H9 (cell line): ENCODE measurements around the gene SLC16A4. TPM values are rescaled to one million over a fixed set of nuclear protein-coding genes. Genes with fewer than 3 reads are reported as not detected.

Experiments used
- DNase-seq: peaks from one replicate; pipeline ENCODE4 v3.0.0-alpha.2; 2017
- H2AFZ ChIP-seq: one replicate; pipeline ENCODE4 v1.6.1; 2013; ENCODE audit warnings: mild to moderate bottlenecking, low read length, control low read depth, moderate library complexity
- H2AK5ac ChIP-seq: 2 replicates; pipeline ENCODE4 v1.6.1; 2013; ENCODE audit warnings: low read length, control low read depth, mixed read lengths; ENCODE audit not compliant: insufficient read length
- H2BK120ac ChIP-seq: one replicate; pipeline ENCODE4 v1.6.1; 2013; ENCODE audit warnings: low read depth, mild to moderate bottlenecking, low read length, control low read depth, inconsistent platforms; ENCODE audit not compliant: poor library complexity, severe bottlenecking
- H2BK12ac ChIP-seq: 2 replicates; pipeline ENCODE4 v1.6.1; 2013; ENCODE audit warnings: low read length, control low read depth, mixed read lengths, low read depth; ENCODE audit not compliant: insufficient read length
- H2BK15ac ChIP-seq: 2 replicates; pipeline ENCODE4 v1.6.1; 2013; ENCODE audit warnings: low read depth, low read length, control low read depth
- H2BK20ac ChIP-seq: one replicate; pipeline ENCODE4 v1.6.1; 2013; ENCODE audit warnings: low read depth, mild to moderate bottlenecking, low read length, control low read depth, inconsistent platforms; ENCODE audit not compliant: poor library complexity, severe bottlenecking
- H2BK5ac ChIP-seq: 2 replicates; pipeline ENCODE4 v1.6.1; 2013; ENCODE audit warnings: low read length, control low read depth, mixed read lengths; ENCODE audit not compliant: insufficient read length
- H3K14ac ChIP-seq: 2 replicates; pipeline ENCODE4 v1.6.1; 2013; ENCODE audit warnings: low read length, control low read depth; ENCODE audit not compliant: insufficient read depth
- H3K18ac ChIP-seq: 2 replicates; pipeline ENCODE4 v1.6.1; 2013; ENCODE audit warnings: low read depth, mild to moderate bottlenecking, mixed read lengths, low read length, control low read depth; ENCODE audit not compliant: insufficient read length
- H3K23ac ChIP-seq: 2 replicates; pipeline ENCODE4 v1.6.1; 2013; ENCODE audit warnings: low read length, control low read depth, mixed read lengths, low read depth; ENCODE audit not compliant: insufficient read length
- H3K23me2 ChIP-seq: 2 replicates; pipeline ENCODE4 v1.6.1; 2013; ENCODE audit warnings: low read depth, mild to moderate bottlenecking, mixed read lengths, low read length, control low read depth; ENCODE audit not compliant: insufficient read length, poor library complexity, severe bottlenecking
- H3K27ac ChIP-seq: 2 replicates; pipeline ENCODE4 v1.5.1; 2013; ENCODE audit warnings: low read length, control low read depth, mixed read lengths, low read depth; ENCODE audit not compliant: insufficient read length
- H3K27me3 ChIP-seq: 2 replicates; pipeline ENCODE4 v1.6.1; 2013; ENCODE audit warnings: low read length, control low read depth, inconsistent platforms; ENCODE audit not compliant: insufficient read depth
- H3K4ac ChIP-seq: 2 replicates; pipeline ENCODE4 v1.6.1; 2013; ENCODE audit warnings: low read depth, mild to moderate bottlenecking, control low read depth, inconsistent platforms, low read length, moderate library complexity
- H3K4me1 ChIP-seq: 2 replicates; pipeline ENCODE4 v1.6.1; 2013; ENCODE audit warnings: low read length, control low read depth, inconsistent platforms; ENCODE audit not compliant: insufficient read depth
- H3K4me2 ChIP-seq: 2 replicates; pipeline ENCODE4 v1.6.1; 2013; ENCODE audit warnings: low read length, control low read depth, mixed read lengths; ENCODE audit not compliant: insufficient read length, insufficient read depth
- H3K56ac ChIP-seq: 2 replicates; pipeline ENCODE4 v1.6.1; 2013; ENCODE audit warnings: low read depth, mild to moderate bottlenecking, mixed read lengths, low read length, control low read depth; ENCODE audit not compliant: insufficient read length
- H3K79me1 ChIP-seq: 2 replicates; pipeline ENCODE4 v1.6.1; 2013; ENCODE audit warnings: low read depth, mild to moderate bottlenecking, moderate library complexity, low read length, control low read depth, inconsistent platforms; ENCODE audit not compliant: insufficient read depth, poor library complexity, severe bottlenecking
- H3K79me2 ChIP-seq: 2 replicates; pipeline ENCODE4 v1.6.1; 2013; ENCODE audit warnings: low read length, control low read depth, inconsistent platforms; ENCODE audit not compliant: insufficient read depth
- H3K9ac ChIP-seq: 2 replicates; pipeline ENCODE4 v1.6.1; 2013; ENCODE audit warnings: low read length, control low read depth, mixed read lengths; ENCODE audit not compliant: insufficient read length; ENCODE audit errors: extremely low read depth
- H3K9me3 ChIP-seq: one replicate; pipeline ENCODE4 v1.6.1; 2013; ENCODE audit warnings: low read depth, low read length, inconsistent platforms; ENCODE audit not compliant: control insufficient read depth
- H3T11ph ChIP-seq: one replicate; pipeline ENCODE4 v1.6.1; 2013; ENCODE audit warnings: mild to moderate bottlenecking, low read length, control low read depth, inconsistent platforms
- H4K20me1 ChIP-seq: one replicate; pipeline ENCODE4 v1.6.1; 2013; ENCODE audit not compliant: control insufficient read depth, insufficient read length, insufficient read depth
- H4K5ac ChIP-seq: 2 replicates; pipeline ENCODE4 v1.6.1; 2013; ENCODE audit warnings: low read depth, mild to moderate bottlenecking, mixed read lengths, low read length, control low read depth; ENCODE audit not compliant: insufficient read length
- H4K8ac ChIP-seq: replicated peaks from 2 replicates; pipeline ENCODE4 v1.6.1; 2013; ENCODE audit warnings: low read length, control low read depth, mixed read lengths, low read depth; ENCODE audit not compliant: insufficient read length
- H4K91ac ChIP-seq: 2 replicates; pipeline ENCODE4 v1.6.1; 2013; ENCODE audit warnings: low read depth, mild to moderate bottlenecking, moderate library complexity, mixed read lengths, low read length, control low read depth; ENCODE audit not compliant: insufficient read length
- H3K27ac Mint-ChIP-seq, 3 experiments: 2 replicates in 2 of 3; 3 replicates in 1 of 3; pipeline ENCODE4 v1.8.0; 2020 to 2021; ENCODE audit warnings: mixed read lengths in 3 of 3, mild to moderate bottlenecking in 1 of 3, moderate library complexity in 1 of 3
- H3K27me3 Mint-ChIP-seq: 2 replicates; pipeline ENCODE4 v1.8.0; 2021; ENCODE audit warnings: low read depth, mild to moderate bottlenecking, moderate library complexity, mixed read lengths
- H3K36me3 Mint-ChIP-seq, 3 experiments: 2 replicates in 2 of 3; 3 replicates in 1 of 3; pipeline ENCODE4 v1.8.0; 2020 to 2021; ENCODE audit warnings: low read depth in 3 of 3, mixed read lengths in 3 of 3; ENCODE audit not compliant: insufficient read depth in 1 of 3
- H3K4me1 Mint-ChIP-seq, 2 experiments: 2 replicates each; pipeline ENCODE4 v1.8.0; 2020; ENCODE audit warnings: mixed read lengths in 2 of 2
- H3K4me3 Mint-ChIP-seq, 2 experiments: 2 replicates in 1 of 2; 3 replicates in 1 of 2; pipeline ENCODE4 v1.8.0; 2020 to 2021; ENCODE audit warnings: mild to moderate bottlenecking in 2 of 2, mixed read lengths in 2 of 2, moderate library complexity in 1 of 2
- H3K9me3 Mint-ChIP-seq, 2 experiments: 2 replicates in 1 of 2; 3 replicates in 1 of 2; pipeline ENCODE4 v1.8.0; 2020; ENCODE audit warnings: mild to moderate bottlenecking in 2 of 2, mixed read lengths in 2 of 2, moderate library complexity in 1 of 2
- WGBS: extraction: QIAGEN DNeasy Blood & Tissue Kit; methylation state at CpG from one replicate; pipeline ENCODE4 v1.1.7; 2013; ENCODE audit warnings: missing lambda C conversion rate, low lambda C conversion rate, mixed read lengths; ENCODE audit not compliant: insufficient read length; ENCODE audit errors: extremely low coverage; 5-methylcytosine and 5-hydroxymethylcytosine counted together
- total RNA-seq: library from RNA; stranded (reverse); gene quantifications from 2 replicates; pipeline ENCODE4 v1.2.1, GENCODE V29; 2021
- TF ChIP-seq, protein P1 (sequence below): fragments of 200-600 bp; sonication (generic); conservative IDR thresholded peaks from 3 replicates; pipeline ENCODE4 v1.8.0; 2021; ENCODE audit warnings: antibody characterized with exemption, mild to moderate bottlenecking

The SLC16A4 gene
- total RNA-seq, 1 experiment from 2014 or later = 0.17 TPM

DNA sequence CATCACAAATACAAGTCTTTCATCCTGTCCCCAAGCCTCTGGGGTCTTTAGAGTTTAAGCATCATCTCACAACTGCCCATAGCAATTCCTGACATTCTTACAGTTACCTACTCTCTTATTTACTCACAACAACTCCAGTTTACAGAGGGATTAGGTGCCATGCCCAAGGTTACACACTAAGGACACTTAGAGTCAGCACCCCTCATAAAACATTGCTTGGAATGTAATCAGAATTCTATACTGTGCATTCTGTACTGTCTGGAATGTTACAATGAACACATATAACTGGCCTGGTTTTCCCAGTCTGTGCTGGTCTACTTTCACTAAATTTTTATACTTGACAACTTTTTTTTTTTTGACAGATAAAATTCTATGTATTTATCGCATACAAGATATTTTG lies 66.2 kb downstream of the SLC16A4 start:
- H2BK12ac ChIP-seq = no peak overlapping the region
- H3K4me1 Mint-ChIP-seq = no peaks in the 10 kb centered on the region
- H2BK120ac ChIP-seq = no peak overlapping the region
- H4K8ac ChIP-seq = no peak overlapping the region
- H3K27ac Mint-ChIP-seq = no peak overlapping the region
- no peak overlapping the region for H3K27ac ChIP-seq
- no peak overlapping the region for H2AFZ ChIP-seq
- H3K56ac ChIP-seq = no peak overlapping the region
- no peaks in the 10 kb centered on the region for H3K4me1 ChIP-seq
- no peak overlapping the region for H2BK20ac ChIP-seq
- H2AK5ac ChIP-seq = no peak overlapping the region
- H3K36me3 Mint-ChIP-seq = no peaks in the 10 kb centered on the region
- H3K79me2 ChIP-seq = no peaks in the 10 kb centered on the region
- no peak overlapping the region for H3K14ac ChIP-seq
- H2BK5ac ChIP-seq = no peak overlapping the region
- DNase-seq = no peak
- H3K4me3 Mint-ChIP-seq = no peak overlapping the region
- no peaks in the 10 kb centered on the region for H3K9me3 Mint-ChIP-seq
- no peak overlapping the region for H3K18ac ChIP-seq
- no peak overlapping the region for H4K91ac ChIP-seq
- H3K9me3 ChIP-seq = no peaks in the 10 kb centered on the region
- no peak overlapping the region for H3K9ac ChIP-seq
- TF ChIP-seq, protein P1, sequence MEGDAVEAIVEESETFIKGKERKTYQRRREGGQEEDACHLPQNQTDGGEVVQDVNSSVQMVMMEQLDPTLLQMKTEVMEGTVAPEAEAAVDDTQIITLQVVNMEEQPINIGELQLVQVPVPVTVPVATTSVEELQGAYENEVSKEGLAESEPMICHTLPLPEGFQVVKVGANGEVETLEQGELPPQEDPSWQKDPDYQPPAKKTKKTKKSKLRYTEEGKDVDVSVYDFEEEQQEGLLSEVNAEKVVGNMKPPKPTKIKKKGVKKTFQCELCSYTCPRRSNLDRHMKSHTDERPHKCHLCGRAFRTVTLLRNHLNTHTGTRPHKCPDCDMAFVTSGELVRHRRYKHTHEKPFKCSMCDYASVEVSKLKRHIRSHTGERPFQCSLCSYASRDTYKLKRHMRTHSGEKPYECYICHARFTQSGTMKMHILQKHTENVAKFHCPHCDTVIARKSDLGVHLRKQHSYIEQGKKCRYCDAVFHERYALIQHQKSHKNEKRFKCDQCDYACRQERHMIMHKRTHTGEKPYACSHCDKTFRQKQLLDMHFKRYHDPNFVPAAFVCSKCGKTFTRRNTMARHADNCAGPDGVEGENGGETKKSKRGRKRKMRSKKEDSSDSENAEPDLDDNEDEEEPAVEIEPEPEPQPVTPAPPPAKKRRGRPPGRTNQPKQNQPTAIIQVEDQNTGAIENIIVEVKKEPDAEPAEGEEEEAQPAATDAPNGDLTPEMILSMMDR = no peak
- no peak overlapping the region for H3K4ac ChIP-seq
- WGBS = no CpG with 5 or more reads among the region's 1 CpG
- no peaks in the 10 kb centered on the region for H3K79me1 ChIP-seq
- H3K4me2 ChIP-seq = no peak overlapping the region
- no peaks in the 10 kb centered on the region for H3K23me2 ChIP-seq
- H4K20me1 ChIP-seq = no peaks in the 10 kb centered on the region
- H3K23ac ChIP-seq = no peak overlapping the region
- no peaks in the 10 kb centered on the region for H3K27me3 ChIP-seq
- H2BK15ac ChIP-seq = no peak overlapping the region
- H3T11ph ChIP-seq = no peak overlapping the region
- H4K5ac ChIP-seq = no peak overlapping the region
- H3K27me3 Mint-ChIP-seq = peaks cover 2% of the 10 kb centered on the region; the same call in 1 of the 2 replicates
